Measurements from ENCODE around the gene AFG3L2.

The AFG3L2 gene

GRCh38 chr18:12321333-12321732, 55.7 kb downstream of the AFG3L2 start:
- DNase-seq: no peak

- DNase-seq: no peak
Measured at GRCh38 chr18:12318857-12319256, 58.2 kb downstream of the AFG3L2 start.

GRCh38 chr18:12318334-12318697, 58.7 kb downstream of the AFG3L2 start:
- DNase-seq: no peak

GRCh38 chr18:12317664-12318333, 59.2 kb downstream of the AFG3L2 start:
- no peak for DNase-seq

GRCh38 chr18:12315911-12316310, 61.1 kb downstream of the AFG3L2 start:
- DNase-seq: no peak

GRCh38 chr18:12315490-12315889, 61.5 kb downstream of the AFG3L2 start:
- DNase-seq: no peak

GRCh38 chr18:12314591-12315305, 62.3 kb downstream of the AFG3L2 start:
- no peak for DNase-seq

GRCh38 chr18:12313530-12314245, 63.3 kb downstream of the AFG3L2 start:
- no peak for DNase-seq

- no peak for DNase-seq
Measured at GRCh38 chr18:12312976-12313375, 64.1 kb downstream of the AFG3L2 start.

- DNase-seq: no peak
Measured at GRCh38 chr18:12310762-12311161, 66.3 kb downstream of the AFG3L2 start.

- DNase-seq: no peak
Measured at GRCh38 chr18:12309683-12310198, 67.3 kb downstream of the AFG3L2 start.

GRCh38 chr18:12308386-12309100, 68.5 kb downstream of the AFG3L2 start:
- DNase-seq: no peak

GRCh38 chr18:12307701-12308385, 69.2 kb downstream of the AFG3L2 start, which contains the start of gene TUBB6:
Gene TUBB6, plus strand, starts transcription at chr18:12308241. Its CDS starts 52 bp downstream, at chr18:12308293.
- DNase-seq: no peak

GRCh38 chr18:12306752-12307700, 70.0 kb downstream of the AFG3L2 start:
- DNase-seq: no peak

GRCh38 chr18:12305930-12306629, 70.9 kb downstream of the AFG3L2 start:
- no peak for DNase-seq

- DNase-seq: no peak
Measured at GRCh38 chr18:12305211-12305610, 71.8 kb downstream of the AFG3L2 start.

GRCh38 chr18:12304351-12305210, 72.4 kb downstream of the AFG3L2 start:
- DNase-seq: no peak

- no peak for DNase-seq
Measured at GRCh38 chr18:12302391-12303147, 74.5 kb downstream of the AFG3L2 start.
